ENCODE measurements around the gene CPVL. TPM values are rescaled to one million over a fixed set of nuclear protein-coding genes. Genes with fewer than 3 reads are reported as not detected.

CPVL gene
- total RNA-seq, 3 donors from 2014 or later, result 0.45 TPM; not detected in 2

GRCh38 chr7:29042824-29043231 is 103.5 kb downstream of the CPVL start:
- peaks cover 7% of the 10 kb centered on the region for H3K27me3 Mint-ChIP-seq (ENCODE audit: low read depth)
- H3K36me3 Mint-ChIP-seq (ENCODE audit: insufficient read depth), result no peaks in the 10 kb centered on the region
- no peak for DNase-seq
- no peaks in the 10 kb centered on the region for H3K9me3 Mint-ChIP-seq
- no peaks in the 10 kb centered on the region for H3K4me1 Mint-ChIP-seq (ENCODE audit: low read depth)
- ATAC-seq, result no peak
- H3K4me3 Mint-ChIP-seq, result no peak overlapping the region

DNA sequence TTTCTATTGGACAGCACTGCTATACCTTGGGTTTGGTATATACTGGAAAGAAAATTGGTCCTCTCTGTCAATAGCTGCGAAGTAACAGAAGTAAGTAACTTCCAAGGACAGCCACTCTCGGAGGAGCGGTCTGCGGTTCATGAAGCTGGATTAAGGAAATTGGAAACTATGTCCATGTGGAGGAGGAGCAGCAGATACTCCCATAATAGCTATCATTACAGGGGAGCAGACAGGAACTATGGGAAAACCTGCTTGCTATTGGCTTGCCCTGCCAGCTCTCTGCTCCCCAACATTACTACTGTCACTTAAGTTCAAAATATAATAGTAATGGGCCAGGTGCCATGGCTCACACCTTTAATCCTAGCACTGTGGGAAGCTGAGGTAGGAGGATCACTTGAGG is 104.3 kb downstream of the CPVL start:
- no peaks in the 10 kb centered on the region for H3K9me3 Mint-ChIP-seq
- H3K4me1 Mint-ChIP-seq (ENCODE audit: low read depth), result no peaks in the 10 kb centered on the region
- no peak for ATAC-seq

GRCh38 chr7:29040579-29040925 is 105.8 kb downstream of the CPVL start:
- DNase-seq, result no peak
- Mint-ChIP-seq H3K36me3 (ENCODE audit: insufficient read depth) (no peaks in the 10 kb centered on the region), H3K27me3 (ENCODE audit: low read depth) (peaks cover 2% of the 10 kb centered on the region), H3K4me1 (ENCODE audit: low read depth) (no peaks in the 10 kb centered on the region), H3K9me3 (no peaks in the 10 kb centered on the region), H3K4me3 (no peak overlapping the region)
- no peak for ATAC-seq

More for the DNA sequence above, 104.3 kb downstream of the CPVL start:
- Mint-ChIP-seq H3K4me3 (no peak overlapping the region), H3K36me3 (ENCODE audit: insufficient read depth) (no peaks in the 10 kb centered on the region), H3K27me3 (ENCODE audit: low read depth) (peaks cover 7% of the 10 kb centered on the region)
- DNase-seq, result no peak

- DNase-seq (no peak), ATAC-seq (no peak)
- Mint-ChIP-seq H3K4me3 (no peak overlapping the region), H3K27me3 (ENCODE audit: low read depth) (peaks cover 2% of the 10 kb centered on the region), H3K36me3 (ENCODE audit: insufficient read depth) (no peaks in the 10 kb centered on the region), H3K4me1 (ENCODE audit: low read depth) (no peaks in the 10 kb centered on the region), H3K9me3 (no peaks in the 10 kb centered on the region)
Measured at GRCh38 chr7:29039821-29040578, 106.3 kb downstream of the CPVL start.

DNA sequence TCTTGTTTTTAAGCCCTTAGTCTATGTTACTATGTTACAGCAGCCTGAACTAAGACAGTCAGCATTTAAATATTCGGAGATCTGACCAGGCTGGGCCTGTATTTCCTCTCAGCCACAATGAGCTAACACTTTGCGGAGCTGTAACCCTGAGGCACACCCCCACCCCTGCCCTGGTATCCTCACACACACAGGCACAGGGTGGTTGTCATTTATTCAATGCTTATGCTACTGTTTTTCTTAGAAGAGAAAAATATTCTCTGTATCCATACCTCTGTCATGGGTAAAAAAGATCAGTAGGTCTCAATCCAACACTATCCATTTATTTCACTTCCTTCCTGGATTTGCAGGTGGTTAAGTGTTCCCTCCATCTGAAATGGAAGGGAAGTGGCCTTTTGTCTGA is 107.9 kb downstream of the CPVL start:
- Mint-ChIP-seq H3K4me1 (ENCODE audit: low read depth) (no peaks in the 10 kb centered on the region), H3K4me3 (no peak overlapping the region), H3K27me3 (ENCODE audit: low read depth) (peaks cover 2% of the 10 kb centered on the region), H3K36me3 (ENCODE audit: insufficient read depth) (no peaks in the 10 kb centered on the region), H3K9me3 (no peaks in the 10 kb centered on the region)
- no peak for DNase-seq
- no peak for ATAC-seq

GRCh38 chr7:29035044-29035740 is 111.1 kb downstream of the CPVL start:
- DNase-seq (no peak), ATAC-seq (peak; percentile 48 to 89)
- Mint-ChIP-seq H3K27me3 (ENCODE audit: low read depth) (no peaks in the 10 kb centered on the region), H3K9me3 (no peaks in the 10 kb centered on the region), H3K36me3 (ENCODE audit: insufficient read depth) (no peaks in the 10 kb centered on the region), H3K4me3 (no peak overlapping the region), H3K4me1 (ENCODE audit: low read depth) (no peaks in the 10 kb centered on the region)

GRCh38 chr7:29033584-29033983 is 112.8 kb downstream of the CPVL start:
- no peak for ATAC-seq
- H3K9me3 Mint-ChIP-seq, result peaks cover 5% of the 10 kb centered on the region
- H3K4me3 Mint-ChIP-seq, result no peak overlapping the region
- H3K27me3 Mint-ChIP-seq (ENCODE audit: low read depth), result no peaks in the 10 kb centered on the region
- no peaks in the 10 kb centered on the region for H3K36me3 Mint-ChIP-seq (ENCODE audit: insufficient read depth)
- H3K4me1 Mint-ChIP-seq (ENCODE audit: low read depth), result no peaks in the 10 kb centered on the region
- DNase-seq, result no peak

DNA sequence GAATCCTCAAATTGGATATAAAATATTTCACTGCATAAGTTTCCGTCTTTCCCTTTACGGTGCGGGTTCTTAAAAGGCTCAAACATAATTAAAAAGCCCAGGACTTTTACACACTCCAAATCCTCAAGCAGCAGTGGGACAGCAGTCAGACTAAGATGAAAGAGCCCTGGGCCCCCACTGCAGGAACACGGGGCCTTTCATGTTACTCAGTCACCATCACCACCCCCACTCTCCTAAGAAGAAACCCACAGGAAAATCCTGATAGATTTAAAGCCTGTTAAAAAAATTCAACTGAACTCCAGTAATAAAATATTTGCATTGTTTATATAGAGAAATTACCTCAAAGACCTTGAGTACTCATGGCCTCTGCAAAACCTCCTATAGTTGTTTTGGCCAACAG is 114.2 kb downstream of the CPVL start:
- ATAC-seq (no peak), DNase-seq (no peak)
- H3K9me3 Mint-ChIP-seq, result peaks cover 11% of the 10 kb centered on the region
- no peaks in the 10 kb centered on the region for H3K27me3 Mint-ChIP-seq (ENCODE audit: low read depth)
- no peaks in the 10 kb centered on the region for H3K36me3 Mint-ChIP-seq (ENCODE audit: insufficient read depth)
- H3K4me1 Mint-ChIP-seq (ENCODE audit: low read depth), result no peaks in the 10 kb centered on the region
- no peak overlapping the region for H3K4me3 Mint-ChIP-seq

DNA sequence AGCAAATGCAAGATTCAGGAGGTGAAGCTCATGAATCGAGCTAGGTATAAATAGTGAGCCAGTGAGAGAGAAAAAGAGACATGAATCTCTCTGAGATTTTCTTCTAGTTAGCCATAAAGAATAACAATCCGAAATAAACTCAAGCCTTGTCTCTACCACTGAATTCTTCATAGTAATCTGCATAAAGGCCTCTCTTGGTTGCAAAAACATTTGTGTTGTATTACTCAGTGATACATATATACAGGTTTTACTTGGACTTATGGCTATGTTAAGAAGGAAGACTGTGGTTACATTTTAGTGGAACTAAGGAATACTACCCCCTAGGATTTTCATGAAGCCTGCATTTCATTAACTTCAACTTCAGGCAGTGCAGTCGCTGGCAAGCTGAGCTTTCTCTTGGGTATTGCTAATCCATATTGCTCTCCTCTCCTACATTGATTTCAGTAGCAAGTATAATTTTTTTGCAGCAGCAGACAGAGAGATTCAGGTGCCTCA is 115.5 kb downstream of the CPVL start:
- no peaks in the 10 kb centered on the region for H3K36me3 Mint-ChIP-seq (ENCODE audit: insufficient read depth)
- H3K27me3 Mint-ChIP-seq (ENCODE audit: low read depth), result no peaks in the 10 kb centered on the region
- H3K9me3 Mint-ChIP-seq, result peaks cover 21% of the 10 kb centered on the region
- ATAC-seq, result no peak
- no peak overlapping the region for H3K4me3 Mint-ChIP-seq
- no peaks in the 10 kb centered on the region for H3K4me1 Mint-ChIP-seq (ENCODE audit: low read depth)
- DNase-seq, result no peak

- no peak overlapping the region for H3K4me3 Mint-ChIP-seq
- DNase-seq, result no peak
- no peaks in the 10 kb centered on the region for H3K36me3 Mint-ChIP-seq (ENCODE audit: insufficient read depth)
- H3K4me1 Mint-ChIP-seq (ENCODE audit: low read depth), result no peaks in the 10 kb centered on the region
- peaks cover 3% of the 10 kb centered on the region for H3K27me3 Mint-ChIP-seq (ENCODE audit: low read depth)
- ATAC-seq, result peak in 1 of 2 donors; percentile 18
- peaks cover 42% of the 10 kb centered on the region for H3K9me3 Mint-ChIP-seq
Measured at GRCh38 chr7:29022291-29022988, 123.9 kb downstream of the CPVL start.

DNA sequence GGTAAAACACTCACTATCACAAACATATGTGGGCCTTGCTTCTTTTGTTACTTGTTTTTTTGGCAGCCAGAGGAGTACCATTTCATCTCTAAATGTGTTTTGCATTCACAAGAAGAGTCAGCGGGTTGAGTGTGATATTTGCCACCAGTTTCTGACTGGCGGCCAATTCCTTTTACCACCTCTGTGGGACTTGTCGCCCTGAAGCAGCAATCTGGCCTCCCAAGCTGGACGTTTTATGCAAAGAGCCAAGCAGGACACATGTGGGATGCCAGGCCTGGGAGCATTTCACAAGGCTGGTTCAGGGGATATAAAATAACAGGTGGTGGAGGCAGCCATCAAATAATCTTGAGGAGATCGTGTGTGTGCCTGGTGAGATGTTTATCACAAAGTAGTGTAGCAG is 126.4 kb downstream of the CPVL start:
- Mint-ChIP-seq H3K9me3 (peaks cover 24% of the 10 kb centered on the region), H3K4me3 (no peak overlapping the region), H3K27me3 (ENCODE audit: low read depth) (peaks cover 3% of the 10 kb centered on the region), H3K4me1 (ENCODE audit: low read depth) (no peaks in the 10 kb centered on the region), H3K36me3 (ENCODE audit: insufficient read depth) (no peaks in the 10 kb centered on the region)
- DNase-seq, result no peak
- no peak for ATAC-seq

- Mint-ChIP-seq H3K36me3 (ENCODE audit: insufficient read depth) (no peaks in the 10 kb centered on the region), H3K27me3 (ENCODE audit: low read depth) (peaks cover 2% of the 10 kb centered on the region), H3K4me1 (ENCODE audit: low read depth) (no peaks in the 10 kb centered on the region), H3K9me3 (peaks cover 19% of the 10 kb centered on the region), H3K4me3 (no peak overlapping the region)
- DNase-seq (no peak), ATAC-seq (no peak)
Measured at GRCh38 chr7:29019387-29019786, 127.0 kb downstream of the CPVL start.

- Mint-ChIP-seq H3K36me3 (ENCODE audit: insufficient read depth) (no peaks in the 10 kb centered on the region), H3K27me3 (ENCODE audit: low read depth) (peaks cover 2% of the 10 kb centered on the region), H3K4me3 (no peak overlapping the region), H3K9me3 (peaks cover 11% of the 10 kb centered on the region), H3K4me1 (ENCODE audit: low read depth) (no peaks in the 10 kb centered on the region)
- ATAC-seq (no peak), DNase-seq (no peak)
Measured at GRCh38 chr7:29017713-29018112, 128.6 kb downstream of the CPVL start.

- Mint-ChIP-seq H3K4me3 (no peak overlapping the region), H3K9me3 (no peaks in the 10 kb centered on the region), H3K36me3 (ENCODE audit: insufficient read depth) (no peaks in the 10 kb centered on the region), H3K27me3 (ENCODE audit: low read depth) (no peaks in the 10 kb centered on the region), H3K4me1 (ENCODE audit: low read depth) (no peaks in the 10 kb centered on the region)
- ATAC-seq (no peak), DNase-seq (no peak)
Measured at GRCh38 chr7:29014725-29015124, 131.6 kb downstream of the CPVL start.
